C4-2B (cell line): Measurements from ENCODE around the gene RBM28.

Source experiments
- H3K27ac ChIP-seq: fragments of 450-650 bp; 2 replicates; pipeline ENCODE4 v1.5.1; 2017
- CTCF ChIP-seq: fragments of 450-650 bp; conservative IDR thresholded peaks from 2 replicates; pipeline ENCODE4 v1.5.1; 2017; ENCODE audit warnings: mild to moderate bottlenecking
- ZFX ChIP-seq: fragments of 450-650 bp; IDR thresholded peaks from 2 replicates; pipeline ENCODE4 v1.6.1; 2017

Gene RBM28

GRCh38 chr7:128347647-128348097 is 4.0 kb upstream of the RBM28 start:
- peak; percentile 86 for TF ChIP-seq CTCF
- TF ChIP-seq ZFX: no peak
- no peak overlapping the region for H3K27ac ChIP-seq

- H3K27ac ChIP-seq: no peak overlapping the region
- no peak for TF ChIP-seq CTCF
- no peak for TF ChIP-seq ZFX
Observed at GRCh38 chr7:128344431-128344774, 695 bp upstream of the RBM28 start.

GRCh38 chr7:128341733-128342132 is 2.0 kb downstream of the RBM28 start:
- TF ChIP-seq CTCF: no peak
- TF ChIP-seq ZFX: no peak
- H3K27ac ChIP-seq: no peak overlapping the region

GRCh38 chr7:128335730-128336129 is 8.0 kb downstream of the RBM28 start:
- no peak for TF ChIP-seq CTCF
- no peak for TF ChIP-seq ZFX
- no peak overlapping the region for H3K27ac ChIP-seq

- no peak overlapping the region for H3K27ac ChIP-seq
- TF ChIP-seq ZFX: no peak
- TF ChIP-seq CTCF: no peak
Observed at GRCh38 chr7:128324368-128324680, 19.4 kb downstream of the RBM28 start.

- no peak for TF ChIP-seq ZFX
- TF ChIP-seq CTCF: no peak
- no peak overlapping the region for H3K27ac ChIP-seq
Observed at GRCh38 chr7:128323459-128324367, 20.0 kb downstream of the RBM28 start.

GRCh38 chr7:128323040-128323439 is 20.7 kb downstream of the RBM28 start:
- no peak overlapping the region for H3K27ac ChIP-seq
- TF ChIP-seq ZFX (no peak), CTCF (no peak)
